HepG2 (cell line): ENCODE results near the gene DLG2. TPM values are rescaled to one million over a fixed set of nuclear protein-coding genes. Genes with fewer than 3 reads are reported as not detected.

ENCODE experiments used
- ATAC-seq: fragments of 200-7000 bp; cut with Tn5 transposase; 3 replicates; pipeline ENCODE4 v1.9.1; 2020; ENCODE audit warnings: mild to moderate bottlenecking, moderate library complexity
- BruUV-seq: library from RNA; stranded (reverse); fragments of 400-500 nt; replicated peaks from 2 replicates; lab custom pipeline; 2021; lab: Mats Ljungman, UMichigan
- CTCF ChIA-PET: fragments of 300-600 bp; formaldehyde crosslinking; extraction: SDS; loops from one replicate; lab custom pipeline; 2021; ENCODE audit warnings: low total read pairs, inconsistent platforms, low intra/inter-chr PET ratio; lab: Yijun Ruan, JAX
- POLR2A ChIA-PET: fragments of 350-600 bp; sonication (Branson Sonifier 250); formaldehyde crosslinking; loops from one replicate; lab custom pipeline; 2020; ENCODE audit warnings: antibody characterized with exemption, inconsistent platforms; lab: Yijun Ruan, JAX
- DNase-seq: peaks from one replicate; pipeline ENCODE4 v3.0.0-alpha.2; 2015; ENCODE audit warnings: low spot score
- FAIRE-seq: peaks from 3 replicates; lab custom pipeline; 2011; peaks lifted over from hg19 to GRCh38; lab: Jason Lieb, UNC
- H2AFZ ChIP-seq: one replicate; pipeline ENCODE4 v1.6.1; 2011; ENCODE audit warnings: low read length, inconsistent platforms
- H3K27ac ChIP-seq: fragments of 300-600 bp; 3 replicates; pipeline ENCODE4 v1.8.0; 2011; ENCODE audit warnings: mixed run types, mild to moderate bottlenecking, mixed read lengths, low read length, inconsistent platforms; ENCODE audit not compliant: insufficient read depth; ENCODE audit errors: extremely low read length
- H3K27me3 ChIP-seq, 2 experiments: fragments of 200-600 bp in 1 of 2; 2 replicates in 1 of 2; 3 replicates in 1 of 2; pipeline versions ENCODE4 v1.6.0 to v1.8.0; 2011; ENCODE audit warnings: low read length in 2 of 2, mild to moderate bottlenecking in 2 of 2, moderate library complexity in 2 of 2, inconsistent platforms in 1 of 2; ENCODE audit not compliant: insufficient read depth in 2 of 2, control insufficient read depth in 1 of 2
- H3K36me3 ChIP-seq, 2 experiments: fragments of 200-600 bp in 1 of 2; replicated peaks in 1 of 2; 2 replicates in 1 of 2; 3 replicates in 1 of 2; pipeline versions ENCODE4 v1.5.1 to v1.8.0; 2011; ENCODE audit warnings: low read length in 2 of 2, inconsistent platforms in 1 of 2; ENCODE audit not compliant: insufficient read depth in 2 of 2, control insufficient read depth in 1 of 2
- H3K4me1 ChIP-seq: 2 replicates; pipeline ENCODE4 v1.5.1; 2012; ENCODE audit warnings: low read length, inconsistent platforms; ENCODE audit not compliant: insufficient read depth
- H3K4me2 ChIP-seq: 2 replicates; pipeline ENCODE4 v1.6.0; 2011; ENCODE audit warnings: low read depth, low read length, inconsistent platforms
- H3K4me3 ChIP-seq, 3 experiments: fragments of 200-600 bp in 1 of 3; sonication (generic), shearing (Covaris generic) in 1 of 3; replicated peaks in 1 of 3; 2 replicates each; pipeline ENCODE4 v1.5.1; 2011 to 2016; ENCODE audit warnings: low read length in 3 of 3, inconsistent platforms in 2 of 3, low read depth in 2 of 3, mild to moderate bottlenecking in 2 of 3, control low read depth in 1 of 3, mixed read lengths in 1 of 3; ENCODE audit not compliant: insufficient read depth in 1 of 3
- H3K79me2 ChIP-seq: one replicate; pipeline ENCODE4 v1.6.1; 2011; ENCODE audit warnings: low read length, inconsistent platforms; ENCODE audit not compliant: insufficient read depth
- H3K9ac ChIP-seq: 2 replicates; pipeline ENCODE4 v1.6.0; 2011; ENCODE audit warnings: mild to moderate bottlenecking, low read depth, low read length, inconsistent platforms; ENCODE audit not compliant: insufficient read depth
- H3K9me3 ChIP-seq: 2 replicates; pipeline ENCODE4 v1.5.1; 2012; ENCODE audit warnings: mild to moderate bottlenecking, low read length
- H4K20me1 ChIP-seq: 2 replicates; pipeline ENCODE4 v1.6.0; 2011; ENCODE audit warnings: inconsistent platforms, mild to moderate bottlenecking, low read length, moderate library complexity; ENCODE audit not compliant: insufficient read depth
- HOXD1 ChIP-seq: sonication (generic); formaldehyde crosslinking; IDR thresholded peaks from 2 replicates; pipeline ENCODE4 v1.5.0; 2020; ENCODE audit warnings: missing genetic modification reagents
- KDM2A ChIP-seq: sonication (generic); formaldehyde crosslinking; IDR thresholded peaks from 2 replicates; pipeline ENCODE4 v1.4.0; 2020; ENCODE audit warnings: low read depth, missing genetic modification reagents, borderline replicate concordance
- MIXL1 ChIP-seq: IDR thresholded peaks from 2 replicates; pipeline ENCODE4 v1.6.1; 2016
- MXD4 ChIP-seq: IDR thresholded peaks from 2 replicates; pipeline ENCODE4 v1.6.1; 2016; ENCODE audit warnings: mild to moderate bottlenecking, missing biosample characterization, missing genetic modification reagents
- REST ChIP-seq, 2 experiments: IDR thresholded peaks; 2 replicates each; pipeline ENCODE4 v1.6.1; 2011 to 2012; ENCODE audit warnings: low read length in 2 of 2, borderline replicate concordance in 1 of 2, low read depth in 1 of 2, mild to moderate bottlenecking in 1 of 2, moderate library complexity in 1 of 2
- SALL1 ChIP-seq: sonication (generic); formaldehyde crosslinking; IDR thresholded peaks from 2 replicates; pipeline ENCODE4 v1.8.0; 2022; ENCODE audit warnings: mild to moderate bottlenecking, missing genetic modification reagents
- STAT6 ChIP-seq: sonication (generic); formaldehyde crosslinking; IDR thresholded peaks from 2 replicates; pipeline ENCODE4 v1.4.0; 2020; ENCODE audit warnings: missing genetic modification reagents, mild to moderate bottlenecking, borderline replicate concordance
- ZNF547 ChIP-seq: sonication (generic); formaldehyde crosslinking; IDR thresholded peaks from 2 replicates; pipeline ENCODE4 v1.5.1; 2020; ENCODE audit warnings: mild to moderate bottlenecking, missing genetic modification reagents
- ZNF709 ChIP-seq: sonication (generic); formaldehyde crosslinking; IDR thresholded peaks from 2 replicates; pipeline ENCODE4 v1.5.0; 2020; ENCODE audit warnings: mild to moderate bottlenecking, missing genetic modification reagents
- ZNF768 ChIP-seq: sonication (generic); formaldehyde crosslinking; IDR thresholded peaks from 2 replicates; pipeline ENCODE4 v1.4.0; 2020; ENCODE audit warnings: missing genetic modification reagents
- WGBS: methylation state at CpG from one replicate; pipeline ENCODE4 v1.1.6; 2017; ENCODE audit warnings: low lambda C conversion rate; 5-methylcytosine and 5-hydroxymethylcytosine counted together
- in situ Hi-C: cut with HindIII; loops from 2 replicates; pipeline ENCODE4 v1.10.0; 2017; ENCODE audit warnings: low pct_unique_long_range_greater_than_20kb; ENCODE audit not compliant: extremely low pct_ligation_motif_present
- intact Hi-C: fragments of 100-400 bp; cut with micrococcal nuclease; formaldehyde crosslinking; loops from one replicate; pipeline ENCODE4 v1.10.0; 2022; ENCODE audit not compliant: unreplicated experiment
- polyA plus RNA-seq, 8 experiments: library from polyadenylated mRNA; depleted of rRNA in 3 of 8; stranded (reverse) in 7 of 8; unstranded in 1 of 8; fragments of >200 nt; fragmentation: Illumina TruSeq in 4 of 8; extraction: Trizol in 4 of 8; gene quantifications; 2 replicates each; pipeline versions ENCODE4 v1.2.1 to v1.2.3, GENCODE V29; 2011 to 2016; ENCODE audit warnings: low read depth in 4 of 8, missing spikeins in 1 of 8, mixed read lengths in 1 of 8; ENCODE audit not compliant: insufficient read depth in 1 of 8
- total RNA-seq, 5 experiments: library from RNA; depleted of rRNA; stranded (reverse); fragments of >200 nt; fragmentation: Illumina TruSeq; extraction: Trizol; gene quantifications; 2 replicates each; pipeline ENCODE4 v1.2.3, GENCODE V29; 2016; ENCODE audit warnings: low read depth in 1 of 5

Gene DLG2
- total and polyA plus RNA-seq, 2 of the 13 experiments (the other 11 are each of a cell fraction or from before 2014, with no cell fraction given), result 0.46 to 1.0 TPM

DNA sequence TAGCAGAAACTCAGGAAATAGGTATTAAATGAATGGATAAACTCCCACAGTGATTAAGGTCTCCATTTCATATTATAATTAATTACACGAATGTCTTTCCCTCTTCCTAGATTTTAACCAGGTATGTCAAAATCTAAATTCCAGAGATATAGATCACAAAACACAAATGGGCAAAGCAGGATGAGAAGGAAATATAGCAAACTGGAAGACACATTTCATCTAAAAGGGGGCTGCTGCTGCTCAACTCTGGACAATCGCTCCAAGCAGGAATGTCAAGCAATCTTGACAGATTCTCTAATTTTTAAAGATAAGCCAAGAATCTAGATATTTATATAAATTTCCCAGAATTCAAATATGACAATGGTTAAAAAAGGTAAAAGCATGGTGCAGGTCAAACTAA lies 1786.8 kb downstream of the DLG2 start:
- Histone ChIP-seq H3K9me3 (no peaks in the 10 kb centered on the region), H3K4me1 (peaks cover 32% of the 10 kb centered on the region), H3K4me2 (no peak overlapping the region), H4K20me1 (no peaks in the 10 kb centered on the region), H3K79me2 (no peaks in the 10 kb centered on the region), H3K9ac (no peak overlapping the region), H2AFZ (no peak overlapping the region), H3K4me3 (no peak overlapping the region), H3K27ac (no peak overlapping the region), H3K36me3 (no peaks in the 10 kb centered on the region), H3K27me3 (no peaks in the 10 kb centered on the region)
- in situ Hi-C loops, result loop anchor here (25.0 kb wide), 1 partner anchor 697 kb away; no protein-coding TSS in a partner anchor
- FAIRE-seq (no peak), ATAC-seq (no peak), DNase-seq (no peak)
- POLR2A ChIA-PET, result no interaction called here
- CTCF ChIA-PET, result no interaction called here
- TF ChIP-seq STAT6 (CRISPR knock-in tag), result no peak
- WGBS, result 48% methylated on average over 2 of the region's 2 CpGs
- intact Hi-C loops, result no loop called here
- no TSS peak for BruUV-seq

GRCh38 chr11:83836883-83837654 lies 1790.1 kb downstream of the DLG2 start:
- Histone ChIP-seq H3K36me3 (no peaks in the 10 kb centered on the region), H3K9ac (no peak overlapping the region), H3K4me1 (peaks cover 34% of the 10 kb centered on the region), H4K20me1 (no peaks in the 10 kb centered on the region), H3K4me2 (no peak overlapping the region), H3K9me3 (no peaks in the 10 kb centered on the region), H2AFZ (no peak overlapping the region), H3K27ac (no peak overlapping the region), H3K4me3 (no peak overlapping the region), H3K27me3 (no peaks in the 10 kb centered on the region), H3K79me2 (no peaks in the 10 kb centered on the region)
- ATAC-seq (peak; percentile 99), DNase-seq (peak; percentile 65), FAIRE-seq (peak; percentile 76)
- ChIA-PET POLR2A (no interaction called here), CTCF (interaction anchor here (0.6 to 1.5 kb wide), 2 partner anchors 36 to 425 kb away, joined by 3 to 6 read pairs; no protein-coding TSS in a partner anchor)
- BruUV-seq, result no TSS peak
- in situ Hi-C loops, result loop anchor here (10.0 to 25.0 kb wide), 3 partner anchors 428 to 700 kb away; no protein-coding TSS in a partner anchor
- 68% methylated on average over 7 of the region's 10 CpGs for WGBS
- intact Hi-C loops, result loop anchor here (1.0 to 10.0 kb wide), 7 partner anchors 9 to 728 kb away; no protein-coding TSS in a partner anchor
- TF ChIP-seq ZNF547 (CRISPR knock-in tag), result 0 out of 2 replicates have a peak, but pooled peaks have one; percentile 55
- 0 out of 2 replicates have a peak, but pooled peaks have one; percentile 33 for TF ChIP-seq SALL1 (CRISPR knock-in tag)
- TF ChIP-seq KDM2A (CRISPR knock-in tag), result peak; percentile 51; the same call in 1 of the 2 replicates
- TF ChIP-seq REST (IDR thresholded peaks at IDR 0.05; ENCODE audit: borderline replicate concordance in 1 of 2, low read depth in 1 of 2, low read length in 2 of 2), result no peak
- no peak for TF ChIP-seq ZNF768 (CRISPR knock-in tag)
- TF ChIP-seq MXD4 (CRISPR knock-in tag), result no peak
- TF ChIP-seq ZNF709, result peak; percentile 37; the same call in 1 of the 2 replicates
- no peak for TF ChIP-seq HOXD1 (CRISPR knock-in tag)
- TF ChIP-seq MIXL1 (CRISPR knock-in tag), result peak; percentile 39; the same call in 1 of the 2 replicates
